ENCODE results near the gene MMS22L. TPM values are rescaled to one million over a fixed set of nuclear protein-coding genes. Genes with fewer than 3 reads are reported as not detected.

MMS22L gene, protein sequence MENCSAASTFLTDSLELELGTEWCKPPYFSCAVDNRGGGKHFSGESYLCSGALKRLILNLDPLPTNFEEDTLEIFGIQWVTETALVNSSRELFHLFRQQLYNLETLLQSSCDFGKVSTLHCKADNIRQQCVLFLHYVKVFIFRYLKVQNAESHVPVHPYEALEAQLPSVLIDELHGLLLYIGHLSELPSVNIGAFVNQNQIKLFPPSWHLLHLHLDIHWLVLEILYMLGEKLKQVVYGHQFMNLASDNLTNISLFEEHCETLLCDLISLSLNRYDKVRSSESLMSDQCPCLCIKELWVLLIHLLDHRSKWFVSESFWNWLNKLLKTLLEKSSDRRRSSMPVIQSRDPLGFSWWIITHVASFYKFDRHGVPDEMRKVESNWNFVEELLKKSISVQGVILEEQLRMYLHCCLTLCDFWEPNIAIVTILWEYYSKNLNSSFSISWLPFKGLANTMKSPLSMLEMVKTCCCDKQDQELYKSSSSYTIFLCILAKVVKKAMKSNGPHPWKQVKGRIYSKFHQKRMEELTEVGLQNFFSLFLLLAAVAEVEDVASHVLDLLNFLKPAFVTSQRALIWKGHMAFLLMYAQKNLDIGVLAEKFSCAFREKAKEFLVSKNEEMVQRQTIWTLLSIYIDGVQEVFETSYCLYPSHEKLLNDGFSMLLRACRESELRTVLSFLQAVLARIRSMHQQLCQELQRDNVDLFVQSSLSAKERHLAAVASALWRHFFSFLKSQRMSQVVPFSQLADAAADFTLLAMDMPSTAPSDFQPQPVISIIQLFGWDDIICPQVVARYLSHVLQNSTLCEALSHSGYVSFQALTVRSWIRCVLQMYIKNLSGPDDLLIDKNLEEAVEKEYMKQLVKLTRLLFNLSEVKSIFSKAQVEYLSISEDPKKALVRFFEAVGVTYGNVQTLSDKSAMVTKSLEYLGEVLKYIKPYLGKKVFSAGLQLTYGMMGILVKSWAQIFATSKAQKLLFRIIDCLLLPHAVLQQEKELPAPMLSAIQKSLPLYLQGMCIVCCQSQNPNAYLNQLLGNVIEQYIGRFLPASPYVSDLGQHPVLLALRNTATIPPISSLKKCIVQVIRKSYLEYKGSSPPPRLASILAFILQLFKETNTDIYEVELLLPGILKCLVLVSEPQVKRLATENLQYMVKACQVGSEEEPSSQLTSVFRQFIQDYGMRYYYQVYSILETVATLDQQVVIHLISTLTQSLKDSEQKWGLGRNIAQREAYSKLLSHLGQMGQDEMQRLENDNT
- polyA plus RNA-seq = 10 to 100 TPM in 1 of 3 donors, 1 to 10 TPM in 2; 1.6 to 15.1 (median 4.3) TPM

DNA sequence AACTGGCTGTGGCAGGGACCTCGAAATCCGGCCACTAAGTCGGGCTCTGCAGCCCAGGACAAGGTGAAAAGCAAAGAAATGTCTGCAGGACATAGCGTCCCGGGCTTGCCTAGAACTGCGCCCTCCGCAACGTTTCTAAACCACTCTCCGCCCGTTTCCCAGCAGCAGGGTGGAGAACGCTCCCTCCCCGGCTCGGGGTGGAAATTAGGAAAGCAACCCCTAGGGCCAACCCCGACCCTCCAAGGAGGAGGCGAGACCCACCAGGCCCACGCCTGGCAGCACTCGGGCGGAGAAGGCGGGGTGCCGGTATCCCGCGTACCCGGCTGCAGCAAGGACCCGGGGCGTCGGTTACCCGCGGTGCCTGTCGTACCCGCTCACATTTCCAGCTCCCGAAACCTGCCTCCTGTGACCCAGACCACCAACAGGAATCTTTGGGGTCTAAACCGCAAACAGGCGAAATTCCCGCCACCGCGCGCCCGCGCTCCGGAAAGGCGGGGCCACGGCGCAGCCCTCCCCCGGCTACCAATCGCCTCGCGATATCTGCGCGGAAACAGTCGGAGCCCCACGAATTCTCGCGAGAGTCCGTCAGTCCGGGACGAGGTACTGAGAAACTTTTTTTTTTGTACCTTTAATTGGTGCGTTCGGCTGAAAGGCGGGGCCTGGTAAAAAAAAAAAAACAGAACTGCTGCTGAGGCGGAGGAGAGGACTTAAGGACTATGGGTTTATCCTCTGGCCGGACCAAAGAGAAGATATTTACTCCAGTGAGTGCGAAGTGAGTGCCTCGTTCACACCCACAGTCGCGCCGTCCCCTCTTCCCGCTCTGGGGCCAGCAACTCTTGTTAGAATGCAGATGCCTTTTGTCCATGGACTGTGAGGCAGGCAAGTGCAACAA lies at the start of gene MMS22L:
Gene MMS22L, minus strand, starts transcription at position 491 of the 892 bp plus-strand sequence. CDS start 739 bp downstream, outside the sequence.
- peaks cover 5 to 7% (median 5%) of the 10 kb centered on the region in 3 donors for H3K36me3 Mint-ChIP-seq
- peaks cover 28 to 35% of the 10 kb centered on the region in 2 donors for H3K4me1 Mint-ChIP-seq
- H3K27ac Mint-ChIP-seq = peak within 1 kb of the TSS; percentile 68 to 92 (median 87)
- H3K9me3 Mint-ChIP-seq = no peaks in the 10 kb centered on the region
- DNase-seq = peak; percentile 90 to 94 (median 92)
- H3K27me3 Mint-ChIP-seq (ENCODE audit: low read depth in 3 of 3) = peaks cover 4 to 5% (median 5%) of the 10 kb centered on the region in 3 donors
- H3K4me3 Mint-ChIP-seq = peak within 1 kb of the TSS; percentile 93 to 98 (median 95)

DNA sequence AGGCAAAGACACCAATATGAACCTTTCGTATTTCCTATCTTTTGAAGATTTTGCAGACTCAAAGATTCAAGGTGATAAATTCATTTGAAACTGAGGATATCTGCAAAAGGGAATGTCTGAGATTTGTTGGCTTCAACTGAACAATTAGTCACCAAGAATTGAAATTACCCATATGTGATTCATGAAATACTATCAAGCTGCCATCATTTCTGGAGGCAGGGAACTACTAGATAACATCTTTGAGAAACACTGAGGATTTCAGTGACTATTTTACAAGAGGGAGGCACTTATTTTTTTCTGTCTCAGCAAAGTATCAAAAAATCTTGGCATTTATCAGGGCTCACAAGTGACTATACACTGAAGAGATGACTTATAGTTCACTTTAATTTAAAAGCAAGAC lies 39.8 kb upstream of the MMS22L start:
- H3K27me3 Mint-ChIP-seq (ENCODE audit: low read depth in 3 of 3) = peaks cover 0 to 3% (median 2%) of the 10 kb centered on the region in 3 donors
- DNase-seq = no peak
- H3K27ac Mint-ChIP-seq = no peak overlapping the region
- H3K9me3 Mint-ChIP-seq = peaks cover 0 to 4% (median 0%) of the 10 kb centered on the region in 6 donors
- H3K4me3 Mint-ChIP-seq = no peak overlapping the region
- H3K4me1 Mint-ChIP-seq = no peaks in the 10 kb centered on the region
- no peaks in the 10 kb centered on the region for H3K36me3 Mint-ChIP-seq

- Mint-ChIP-seq H3K4me1 (no peaks in the 10 kb centered on the region), H3K9me3 (no peaks in the 10 kb centered on the region), H3K36me3 (no peaks in the 10 kb centered on the region), H3K27me3 (ENCODE audit: low read depth in 3 of 3) (peaks cover 0 to 3% (median 2%) of the 10 kb centered on the region in 3 donors), H3K4me3 (no peak overlapping the region), H3K27ac (no peak overlapping the region)
- DNase-seq = no peak
Observed at GRCh38 chr6:97322226-97322625, 39.2 kb upstream of the MMS22L start.

- no peaks in the 10 kb centered on the region for H3K4me1 Mint-ChIP-seq
- H3K27ac Mint-ChIP-seq = no peak overlapping the region
- no peaks in the 10 kb centered on the region for H3K36me3 Mint-ChIP-seq
- no peaks in the 10 kb centered on the region for H3K27me3 Mint-ChIP-seq (ENCODE audit: low read depth in 3 of 3)
- no peak overlapping the region for H3K4me3 Mint-ChIP-seq
- DNase-seq = no peak
- H3K9me3 Mint-ChIP-seq = peaks cover 0 to 2% (median 0%) of the 10 kb centered on the region in 6 donors
Observed at GRCh38 chr6:97316978-97317377, 34.0 kb upstream of the MMS22L start.

- Mint-ChIP-seq H3K36me3 (no peaks in the 10 kb centered on the region), H3K27ac (no peak overlapping the region), H3K27me3 (ENCODE audit: low read depth in 3 of 3) (peaks cover 0 to 8% (median 0%) of the 10 kb centered on the region in 3 donors), H3K4me1 (no peaks in the 10 kb centered on the region), H3K9me3 (peaks cover 0 to 2% (median 0%) of the 10 kb centered on the region in 6 donors), H3K4me3 (no peak overlapping the region)
- DNase-seq = no peak
Observed at GRCh38 chr6:97312241-97312640, 29.2 kb upstream of the MMS22L start.

GRCh38 chr6:97306544-97307320 lies 23.7 kb upstream of the MMS22L start:
- H3K4me1 Mint-ChIP-seq = no peaks in the 10 kb centered on the region
- no peak overlapping the region for H3K4me3 Mint-ChIP-seq
- peaks cover 0 to 2% (median 0%) of the 10 kb centered on the region in 6 donors for H3K9me3 Mint-ChIP-seq
- H3K27me3 Mint-ChIP-seq (ENCODE audit: low read depth in 3 of 3) = peaks cover 0 to 15% (median 5%) of the 10 kb centered on the region in 3 donors
- no peak overlapping the region for H3K27ac Mint-ChIP-seq
- no peak for DNase-seq
- no peaks in the 10 kb centered on the region for H3K36me3 Mint-ChIP-seq

GRCh38 chr6:97305414-97306066 lies 22.5 kb upstream of the MMS22L start:
- H3K9me3 Mint-ChIP-seq = peaks cover 0 to 2% (median 0%) of the 10 kb centered on the region in 6 donors
- H3K27ac Mint-ChIP-seq = no peak overlapping the region
- H3K36me3 Mint-ChIP-seq = no peaks in the 10 kb centered on the region
- no peaks in the 10 kb centered on the region for H3K4me1 Mint-ChIP-seq
- no peak overlapping the region for H3K4me3 Mint-ChIP-seq
- no peak for DNase-seq
- H3K27me3 Mint-ChIP-seq (ENCODE audit: low read depth in 3 of 3) = peaks cover 0 to 15% (median 5%) of the 10 kb centered on the region in 3 donors

GRCh38 chr6:97304701-97305100 lies 21.7 kb upstream of the MMS22L start:
- H3K27ac Mint-ChIP-seq = no peak overlapping the region
- peaks cover under 1 to 10% (median 7%) of the 10 kb centered on the region in 3 donors for H3K27me3 Mint-ChIP-seq (ENCODE audit: low read depth in 3 of 3)
- H3K4me3 Mint-ChIP-seq = no peak overlapping the region
- H3K4me1 Mint-ChIP-seq = no peaks in the 10 kb centered on the region
- no peak for DNase-seq
- H3K9me3 Mint-ChIP-seq = peaks cover 0 to 2% (median 0%) of the 10 kb centered on the region in 6 donors
- no peaks in the 10 kb centered on the region for H3K36me3 Mint-ChIP-seq

- H3K4me1 Mint-ChIP-seq = no peaks in the 10 kb centered on the region
- H3K4me3 Mint-ChIP-seq = peak overlapping the region in 3 of 5 donors; percentile 2 to 22 (median 19)
- no peak for DNase-seq
- H3K36me3 Mint-ChIP-seq = peaks cover 0 to 5% (median 0%) of the 10 kb centered on the region in 3 donors
- no peak overlapping the region for H3K27ac Mint-ChIP-seq
- peaks cover 2 to 11% (median 2%) of the 10 kb centered on the region in 3 donors for H3K27me3 Mint-ChIP-seq (ENCODE audit: low read depth in 3 of 3)
- peaks cover 0 to 2% (median 0%) of the 10 kb centered on the region in 6 donors for H3K9me3 Mint-ChIP-seq
Observed at GRCh38 chr6:97294451-97294850, 11.4 kb upstream of the MMS22L start.

DNA sequence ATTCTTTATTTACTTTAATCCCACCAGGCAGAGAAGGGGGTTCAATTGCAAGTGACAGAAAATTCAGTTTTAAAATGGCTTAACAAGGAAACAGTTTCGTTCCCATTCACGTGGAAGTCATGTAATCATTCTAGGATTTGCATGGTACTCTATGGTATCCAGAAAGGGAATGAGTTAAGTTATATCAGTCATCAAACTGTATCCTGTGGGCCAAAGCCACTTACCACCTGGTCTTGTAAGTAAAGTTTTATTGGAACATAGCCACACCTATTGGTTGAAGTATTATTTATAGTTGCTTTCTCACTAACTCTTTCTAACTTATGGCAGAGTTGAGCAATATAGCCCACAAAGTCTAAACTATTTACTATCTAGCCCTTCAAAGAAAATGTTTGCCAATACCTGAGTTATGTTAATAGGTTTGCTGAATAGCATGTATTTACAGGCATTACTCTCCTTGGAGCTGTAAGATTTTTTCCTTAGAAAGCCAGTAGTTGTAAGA lies 10.2 kb upstream of the MMS22L start:
- DNase-seq = no peak
- H3K9me3 Mint-ChIP-seq = peaks cover 0 to 6% (median 0%) of the 10 kb centered on the region in 6 donors
- H3K27me3 Mint-ChIP-seq (ENCODE audit: low read depth in 3 of 3) = peaks cover 2 to 6% (median 2%) of the 10 kb centered on the region in 3 donors
- H3K27ac Mint-ChIP-seq = no peak overlapping the region
- peaks cover 0 to 5% (median 0%) of the 10 kb centered on the region in 3 donors for H3K36me3 Mint-ChIP-seq
- no peaks in the 10 kb centered on the region for H3K4me1 Mint-ChIP-seq
- no peak overlapping the region for H3K4me3 Mint-ChIP-seq

DNA sequence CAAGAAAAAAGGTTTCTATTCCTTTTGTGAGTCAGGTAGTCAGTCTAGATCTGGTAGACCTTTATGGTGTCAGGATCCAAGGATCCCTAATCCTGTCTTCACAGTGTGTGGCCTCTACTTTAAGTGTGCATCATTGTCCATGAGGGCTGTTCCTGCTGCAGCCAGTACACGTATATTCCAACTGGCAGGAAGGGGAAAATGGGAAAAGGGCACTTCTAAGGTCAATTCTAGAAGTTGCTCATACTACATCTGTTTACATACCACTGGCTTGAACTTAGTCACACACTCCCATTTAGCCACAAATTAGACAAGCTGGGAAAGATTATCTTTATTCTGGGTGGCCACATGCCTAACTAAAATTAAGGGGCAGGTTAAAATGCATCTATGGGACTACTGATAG lies 9.7 kb upstream of the MMS22L start:
- DNase-seq = no peak
- Mint-ChIP-seq H3K27me3 (ENCODE audit: low read depth in 3 of 3) (peaks cover 2 to 6% (median 2%) of the 10 kb centered on the region in 3 donors), H3K27ac (no peak overlapping the region), H3K9me3 (peaks cover 0 to 5% (median 0%) of the 10 kb centered on the region in 6 donors), H3K4me3 (no peak overlapping the region), H3K4me1 (no peaks in the 10 kb centered on the region), H3K36me3 (peaks cover 0 to 4% (median 0%) of the 10 kb centered on the region in 3 donors)

Data from immature natural killer cell (primary cell).